ENCODE data around the gene HK1. TPM values are rescaled to one million over a fixed set of nuclear protein-coding genes. Genes with fewer than 3 reads are reported as not detected.
A peak's percentile ranks its signal among the peaks of the same experiment; 100 is the strongest.
"Not testable (repeated sequence)": the region's sequence is repeated elsewhere in the genome, so short reads cannot be mapped to it uniquely, and the experiment has no call there.

The HK1 gene
- total RNA-seq, 2 experiments from 2014 or later: 126 to 127 TPM

GRCh38 chr10:69242852-69243212 is 35.5 kb upstream of the HK1 start:
- Mint-ChIP-seq H3K4me1 (peaks cover 12% of the 10 kb centered on the region), H3K9me3 (no peaks in the 10 kb centered on the region), H3K4me3 (no peak overlapping the region), H3K27me3 (no peaks in the 10 kb centered on the region), H3K36me3 (ENCODE audit: low read depth) (no peaks in the 10 kb centered on the region), H3K27ac (no peak overlapping the region)
- POLR2A ChIA-PET: no interaction called here
- CTCF ChIA-PET: no interaction called here
- DNase-seq: no peak

- H3K27me3 Mint-ChIP-seq: no peaks in the 10 kb centered on the region
- ChIA-PET CTCF (interaction anchor here (0.6 kb wide), 1 partner anchor 51 kb away, joined by 6 read pairs; no protein-coding TSS in a partner anchor), POLR2A (no interaction called here)
- H3K4me3 Mint-ChIP-seq: no peak overlapping the region
- no peak for DNase-seq
- no peak overlapping the region for H3K27ac Mint-ChIP-seq
- peaks cover 11% of the 10 kb centered on the region for H3K4me1 Mint-ChIP-seq
- no peaks in the 10 kb centered on the region for H3K36me3 Mint-ChIP-seq (ENCODE audit: low read depth)
- no peaks in the 10 kb centered on the region for H3K9me3 Mint-ChIP-seq
Observed at GRCh38 chr10:69243817-69244216, 34.5 kb upstream of the HK1 start.

GRCh38 chr10:69246036-69246435 is 32.3 kb upstream of the HK1 start:
- H3K9me3 Mint-ChIP-seq: no peaks in the 10 kb centered on the region
- no peaks in the 10 kb centered on the region for H3K4me1 Mint-ChIP-seq
- no peaks in the 10 kb centered on the region for H3K27me3 Mint-ChIP-seq
- ChIA-PET CTCF (interaction anchor here (1.0 to 2.4 kb wide), 4 partner anchors 8 to 161 kb away, joined by 3 to 9 read pairs (median 3); no protein-coding TSS in a partner anchor), POLR2A (no interaction called here)
- peaks cover 3% of the 10 kb centered on the region for H3K36me3 Mint-ChIP-seq (ENCODE audit: low read depth)
- no peak overlapping the region for H3K27ac Mint-ChIP-seq
- no peak overlapping the region for H3K4me3 Mint-ChIP-seq
- DNase-seq: no peak

GRCh38 chr10:69246581-69247312 is 31.5 kb upstream of the HK1 start:
- CTCF ChIA-PET: interaction anchor here (0.6 to 2.4 kb wide), 2 partner anchors 8 to 20 kb away, joined by 3 to 9 read pairs; no protein-coding TSS in a partner anchor
- Mint-ChIP-seq H3K27ac (no peak overlapping the region), H3K36me3 (ENCODE audit: low read depth) (peaks cover 4% of the 10 kb centered on the region), H3K4me1 (no peaks in the 10 kb centered on the region), H3K9me3 (no peaks in the 10 kb centered on the region), H3K4me3 (no peak overlapping the region), H3K27me3 (no peaks in the 10 kb centered on the region)
- POLR2A ChIA-PET: no interaction called here
- no peak for DNase-seq

- H3K27me3 Mint-ChIP-seq: no peaks in the 10 kb centered on the region
- no peak overlapping the region for H3K4me3 Mint-ChIP-seq
- H3K9me3 Mint-ChIP-seq: no peaks in the 10 kb centered on the region
- CTCF ChIA-PET: interaction anchor here (0.6 to 2.4 kb wide), 2 partner anchors 9 to 326 kb away, joined by 4 to 9 read pairs; no protein-coding TSS in a partner anchor
- H3K27ac Mint-ChIP-seq: no peak overlapping the region
- H3K36me3 Mint-ChIP-seq (ENCODE audit: low read depth): peaks cover 8% of the 10 kb centered on the region
- POLR2A ChIA-PET: no interaction called here
- H3K4me1 Mint-ChIP-seq: no peaks in the 10 kb centered on the region
- no peak for DNase-seq
Observed at GRCh38 chr10:69247313-69247710, 31.0 kb upstream of the HK1 start.

GRCh38 chr10:69248117-69248730 is 30.1 kb upstream of the HK1 start:
- H3K27me3 Mint-ChIP-seq: no peaks in the 10 kb centered on the region
- H3K27ac Mint-ChIP-seq: no peak overlapping the region
- ChIA-PET CTCF (interaction anchor here (0.6 to 2.4 kb wide), 3 partner anchors 10 to 327 kb away, joined by 3 to 9 read pairs (median 4); no protein-coding TSS in a partner anchor), POLR2A (no interaction called here)
- no peaks in the 10 kb centered on the region for H3K9me3 Mint-ChIP-seq
- DNase-seq: no peak
- no peak overlapping the region for H3K4me3 Mint-ChIP-seq
- H3K36me3 Mint-ChIP-seq (ENCODE audit: low read depth): peaks cover 8% of the 10 kb centered on the region
- H3K4me1 Mint-ChIP-seq: no peaks in the 10 kb centered on the region

GRCh38 chr10:69250041-69250440 is 28.3 kb upstream of the HK1 start:
- no peaks in the 10 kb centered on the region for H3K9me3 Mint-ChIP-seq
- H3K36me3 Mint-ChIP-seq (ENCODE audit: low read depth): peaks cover 8% of the 10 kb centered on the region
- H3K4me3 Mint-ChIP-seq: no peak overlapping the region

GRCh38 chr10:69251417-69251816 is 26.9 kb upstream of the HK1 start:
- H3K4me1 Mint-ChIP-seq; POLR2A ChIA-PET; H3K9me3 Mint-ChIP-seq; CTCF ChIA-PET; H3K36me3 Mint-ChIP-seq (ENCODE audit: low read depth); H3K27me3 Mint-ChIP-seq; H3K27ac Mint-ChIP-seq; DNase-seq; H3K4me3 Mint-ChIP-seq: not testable (repeated sequence)

More at GRCh38 chr10:69250041-69250440, 28.3 kb upstream of the HK1 start:
- Mint-ChIP-seq H3K27ac (no peak overlapping the region), H3K4me1 (no peaks in the 10 kb centered on the region), H3K27me3 (no peaks in the 10 kb centered on the region)
- POLR2A ChIA-PET: no interaction called here
- no peak for DNase-seq
- CTCF ChIA-PET: no interaction called here

GRCh38 chr10:69253171-69253570 is 25.1 kb upstream of the HK1 start:
- no peak for DNase-seq
- ChIA-PET POLR2A (no interaction called here), CTCF (interaction anchor here (0.6 to 2.1 kb wide), 5 partner anchors 13 to 294 kb away, joined by 3 to 6 read pairs (median 3); no protein-coding TSS in a partner anchor)
- Mint-ChIP-seq H3K4me1 (no peaks in the 10 kb centered on the region), H3K27ac (no peak overlapping the region), H3K36me3 (ENCODE audit: low read depth) (peaks cover 14% of the 10 kb centered on the region), H3K4me3 (no peak overlapping the region), H3K9me3 (no peaks in the 10 kb centered on the region), H3K27me3 (no peaks in the 10 kb centered on the region)

- H3K27me3 Mint-ChIP-seq: no peaks in the 10 kb centered on the region
- CTCF ChIA-PET: no interaction called here
- DNase-seq: no peak
Observed at GRCh38 chr10:69254877-69255276, 23.4 kb upstream of the HK1 start.

GRCh38 chr10:69259547-69260243 is 18.6 kb upstream of the HK1 start:
- Mint-ChIP-seq H3K27ac (no peak overlapping the region), H3K4me3 (no peak overlapping the region), H3K9me3 (no peaks in the 10 kb centered on the region), H3K27me3 (no peaks in the 10 kb centered on the region), H3K36me3 (ENCODE audit: low read depth) (peaks cover 13% of the 10 kb centered on the region), H3K4me1 (peaks cover 23% of the 10 kb centered on the region)
- no peak for DNase-seq
- CTCF ChIA-PET: interaction anchor here (1.2 to 2.5 kb wide), 3 partner anchors 11 to 149 kb away, joined by 3 to 9 read pairs (median 3); partner anchors contain the start of gene HK1
- POLR2A ChIA-PET: no interaction called here

More at GRCh38 chr10:69254877-69255276, 23.4 kb upstream of the HK1 start:
- Mint-ChIP-seq H3K36me3 (ENCODE audit: low read depth) (peaks cover 18% of the 10 kb centered on the region), H3K27ac (no peak overlapping the region), H3K4me1 (no peaks in the 10 kb centered on the region), H3K9me3 (no peaks in the 10 kb centered on the region), H3K4me3 (no peak overlapping the region)
- POLR2A ChIA-PET: no interaction called here

GRCh38 chr10:69261184-69261583 is 17.1 kb upstream of the HK1 start:
- Mint-ChIP-seq H3K36me3 (ENCODE audit: low read depth) (peaks cover 13% of the 10 kb centered on the region), H3K9me3 (no peaks in the 10 kb centered on the region), H3K27me3 (no peaks in the 10 kb centered on the region), H3K4me3 (no peak overlapping the region), H3K27ac (no peak overlapping the region), H3K4me1 (peaks cover 23% of the 10 kb centered on the region)
- DNase-seq: no peak
- POLR2A ChIA-PET: no interaction called here
- CTCF ChIA-PET: interaction anchor here (2.5 kb wide), 1 partner anchor 17 kb away, joined by 9 read pairs; the partner anchor contains the start of gene HK1

- Mint-ChIP-seq H3K36me3 (ENCODE audit: low read depth) (peaks cover 13% of the 10 kb centered on the region), H3K4me3 (no peak overlapping the region), H3K9me3 (no peaks in the 10 kb centered on the region), H3K27ac (peak overlapping the region; percentile 33), H3K27me3 (no peaks in the 10 kb centered on the region), H3K4me1 (peaks cover 23% of the 10 kb centered on the region)
- DNase-seq: no peak
- POLR2A ChIA-PET: no interaction called here
- CTCF ChIA-PET: interaction anchor here (0.6 kb wide), 1 partner anchor 287 kb away, joined by 3 read pairs; no protein-coding TSS in a partner anchor
Observed at GRCh38 chr10:69262292-69262751, 16.0 kb upstream of the HK1 start.

Data from activated CD4-positive, alpha-beta T cell treated with anti-CD3 and anti-CD28 coated beads, Interleukin-2, amount 10 ng/mL, durations not matched to agents 7 days and 5 days (primary cell).